Omental fat pad (tissue), 4 donors: ENCODE measurements around the gene IGHMBP2. TPM values are rescaled to one million over a fixed set of nuclear protein-coding genes. Genes with fewer than 3 reads are reported as not detected.

ENCODE experiments used
- ATAC-seq: fragments of 150-250 bp; one replicate; pipeline ENCODE4 v1.9.1; 2016; ENCODE audit warnings: mild to moderate bottlenecking, moderate library complexity; ENCODE audit not compliant: low FRiP score
- DNase-seq: peaks from one replicate; pipeline ENCODE4 v3.0.0-alpha.2; 2019; ENCODE audit warnings: low spot score
- CTCF ChIP-seq, 3 donors: fragments of 450-650 bp; IDR thresholded peaks; one replicate each; pipeline ENCODE4 v1.5.1; 2016 to 2017; ENCODE audit warnings: antibody characterized with exemption in 3 of 3, mild to moderate bottlenecking in 3 of 3, moderate library complexity in 2 of 3
- total RNA-seq, 4 donors: library from RNA; depleted of rRNA; stranded (reverse); fragments of >200 nt; gene quantifications; one replicate each; pipeline ENCODE4 v1.1.0, GENCODE V29; 2016

IGHMBP2 gene
- total RNA-seq, 4 donors from 2014 or later: 8.7 to 23.4 (median 13.8) TPM

DNA sequence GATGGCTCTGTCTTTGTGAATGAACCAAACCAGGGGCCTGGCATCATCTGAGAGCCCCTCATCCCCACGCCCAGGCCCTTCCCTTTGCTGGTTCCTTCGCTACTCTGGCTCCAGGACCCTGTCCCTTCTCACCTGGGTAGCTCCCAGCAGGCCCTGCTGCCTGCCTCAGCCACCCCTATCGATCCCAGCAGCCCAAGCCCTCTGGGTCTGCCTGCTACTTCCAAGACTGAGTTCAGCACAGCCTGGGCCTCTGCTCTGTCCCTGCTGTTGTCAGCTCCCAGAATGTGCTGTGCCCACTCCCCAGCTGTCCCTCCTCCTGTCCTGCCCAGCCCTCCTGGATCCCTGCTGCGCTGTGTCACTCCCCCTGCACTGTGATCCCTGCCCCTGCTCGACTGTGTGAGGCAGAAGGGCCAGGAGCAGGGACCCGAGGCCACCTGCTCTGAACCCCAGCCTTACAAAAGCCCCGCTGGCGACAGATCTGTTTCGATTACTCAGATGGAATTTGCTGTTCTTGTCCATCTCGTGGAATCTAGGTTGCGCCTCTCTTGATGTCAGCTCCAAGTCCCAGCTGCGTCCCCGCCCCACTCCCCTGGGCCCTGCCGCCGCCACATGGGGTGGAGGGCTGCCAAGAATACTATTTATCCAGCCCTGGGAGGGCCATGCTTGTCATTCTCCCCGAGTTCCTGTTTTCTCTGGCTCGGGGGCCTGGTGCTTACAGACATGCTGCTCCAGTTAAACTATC, 13.0 kb upstream of the IGHMBP2 start:
- DNase-seq: no peak
- ATAC-seq: peak; percentile 37
- no peak for TF ChIP-seq CTCF (IDR thresholded peaks at IDR 0.05)

DNA sequence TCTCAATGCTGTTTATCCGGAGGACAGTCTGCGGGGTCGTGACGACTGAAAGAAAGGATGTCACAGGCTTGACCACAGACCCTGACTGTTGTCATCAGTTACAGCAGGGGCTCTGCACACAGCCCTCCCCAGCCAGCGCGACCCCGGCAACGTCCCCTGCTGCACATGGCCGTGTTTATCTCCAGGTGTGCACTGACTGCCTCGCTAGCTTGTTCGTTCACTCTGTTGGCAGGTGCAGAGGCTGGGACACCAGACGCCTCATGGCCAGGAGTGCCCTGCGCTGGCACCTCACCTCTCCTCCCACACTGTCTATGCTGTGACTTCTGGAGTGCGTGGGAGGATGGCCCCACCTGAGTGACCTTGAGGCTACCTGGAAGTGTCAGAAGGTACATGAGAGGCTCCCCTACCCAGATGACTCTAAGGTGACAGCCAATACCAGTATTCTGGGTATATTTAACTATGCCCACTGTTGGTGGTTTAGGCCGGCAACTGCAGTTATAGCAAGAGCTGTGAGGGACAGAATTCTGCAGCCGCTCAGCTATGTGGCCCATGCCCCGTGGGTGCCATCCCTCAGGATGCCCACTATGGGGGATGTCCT, 12.2 kb upstream of the IGHMBP2 start:
- no peak for DNase-seq
- ATAC-seq: no peak
- no peak for TF ChIP-seq CTCF (IDR thresholded peaks at IDR 0.05)

DNA sequence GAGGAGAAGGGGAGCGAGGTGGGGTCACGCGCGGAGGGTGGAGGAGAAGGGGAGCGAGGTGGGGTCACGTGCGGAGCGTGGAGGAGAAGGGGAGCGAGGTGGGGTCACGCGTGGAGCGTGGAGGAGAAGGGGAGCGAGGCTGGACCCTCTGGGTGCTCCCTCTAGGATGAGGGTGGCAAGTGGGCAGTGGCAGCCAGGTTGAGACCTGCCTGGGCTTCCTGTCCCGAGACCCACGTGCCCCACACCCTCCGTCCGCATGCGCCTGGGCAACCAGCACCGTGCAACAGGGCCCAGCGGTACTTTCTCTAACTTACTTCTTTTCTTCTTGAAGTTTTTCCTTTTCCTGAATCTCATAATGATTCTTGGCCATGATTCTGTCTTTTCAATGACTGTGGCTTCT, 11.1 kb upstream of the IGHMBP2 start:
- DNase-seq (no peak), ATAC-seq (no peak)
- TF ChIP-seq CTCF (IDR thresholded peaks at IDR 0.05): no peak

- ATAC-seq: no peak
- no peak for TF ChIP-seq CTCF (IDR thresholded peaks at IDR 0.05)
These were observed 10.4 kb upstream of the IGHMBP2 start for GRCh38 chr11:68893282-68893681.

GRCh38 chr11:68896171-68896959, 7.3 kb upstream of the IGHMBP2 start:
- DNase-seq (no peak), ATAC-seq (no peak)
- no peak for TF ChIP-seq CTCF (IDR thresholded peaks at IDR 0.05)

More at GRCh38 chr11:68893282-68893681, 10.4 kb upstream of the IGHMBP2 start:
- DNase-seq: no peak

GRCh38 chr11:68897441-68897840, 6.2 kb upstream of the IGHMBP2 start:
- ATAC-seq (no peak), DNase-seq (no peak)
- no peak for TF ChIP-seq CTCF (IDR thresholded peaks at IDR 0.05)
